Heart right ventricle (tissue), 16 donors: ENCODE results near the gene NCAN. TPM values are rescaled to one million over a fixed set of nuclear protein-coding genes. Genes with fewer than 3 reads are reported as not detected.

Source experiments
- ATAC-seq, 8 donors: fragments of 200-7000 bp; cut with Tn5 transposase; one replicate each; pipeline ENCODE4 v1.9.1; 2020; ENCODE audit warnings: mild to moderate bottlenecking in 8 of 8, moderate library complexity in 8 of 8, moderate number of reproducible peaks in 1 of 8
- DNase-seq, 2 donors: peaks; one replicate each; pipeline ENCODE4 v3.0.0-alpha.2; 2020
- H3K27ac ChIP-seq, 10 donors: fragments of 200-600 bp; sonication (generic) in 2 of 10; one replicate each; pipeline versions ENCODE4 v1.5.0 to v1.8.0; 2020 to 2022; ENCODE audit warnings: mild to moderate bottlenecking in 3 of 10
- H3K27me3 ChIP-seq, 7 donors: fragments of 200-600 bp; one replicate each; pipeline ENCODE4 v1.8.0; 2021 to 2022; ENCODE audit warnings: mild to moderate bottlenecking in 2 of 7
- H3K36me3 ChIP-seq, 9 donors: fragments of 200-600 bp; sonication (generic) in 1 of 9; one replicate each; pipeline versions ENCODE4 v1.5.0 to v1.8.0; 2020 to 2022; ENCODE audit warnings: mild to moderate bottlenecking in 2 of 9
- H3K4me1 ChIP-seq, 9 donors: fragments of 200-600 bp; sonication (generic) in 1 of 9; one replicate each; pipeline versions ENCODE4 v1.5.0 to v1.8.0; 2020 to 2022; ENCODE audit warnings: mild to moderate bottlenecking in 4 of 9
- H3K4me3 ChIP-seq, 10 donors: fragments of 200-600 bp; sonication (generic) in 2 of 10; one replicate each; pipeline versions ENCODE4 v1.5.0 to v1.8.0; 2020 to 2022; ENCODE audit warnings: mild to moderate bottlenecking in 7 of 10, moderate library complexity in 2 of 10
- H3K9me3 ChIP-seq, 11 donors: fragments of 200-600 bp in 10 of 11; sonication (generic) in 2 of 11; one replicate each; pipeline versions ENCODE4 v1.5.0 to v1.8.0; 2013 to 2022; ENCODE audit warnings: mild to moderate bottlenecking in 2 of 11, control low read depth in 1 of 11, moderate library complexity in 1 of 11
- WGBS, 2 donors: extraction: QIAGEN DNeasy Blood & Tissue Kit; methylation state at CpG; one replicate each; pipeline ENCODE4 v1.1.7; 2013; ENCODE audit warnings: inconsistent platforms in 1 of 2; 5-methylcytosine and 5-hydroxymethylcytosine counted together
- intact Hi-C, 10 donors: fragments of 100-400 bp; cut with DNase I; formaldehyde crosslinking; loops; one replicate each; pipeline versions ENCODE4 v1.11.1 to v1.14.2; 2022
- polyA plus RNA-seq, 2 donors: library from polyadenylated mRNA; stranded (reverse); fragments of 200-250 nt; gene quantifications; one replicate each; pipeline ENCODE4 v1.2.3, GENCODE V29; 2013
- total RNA-seq, 10 donors: library from RNA; stranded (reverse); fragmentation: NEBNext Ultra II Directional in 3 of 10; extraction: Animal tissue kit (Norgen Biotek cat#: 25700) in 3 of 10; gene quantifications; one replicate each; pipeline versions ENCODE4 v1.2.1 to v1.2.4, GENCODE V29; 2021 to 2023
- TF ChIP-seq, protein P1 (sequence below), 9 donors: fragments of 200-600 bp; sonication (generic) in 2 of 9; IDR thresholded peaks; one replicate each; pipeline versions ENCODE4 v1.5.0 to v1.8.0; 2021 to 2022; ENCODE audit warnings: antibody characterized with exemption in 9 of 9, mild to moderate bottlenecking in 5 of 9, moderate library complexity in 1 of 9
- donor health status: Arrhythmogenic right ventricular cardiomyopathy.
- donor health status: ischemic (EF 13 %, LVEDD 7.1; RV severe dilation, severe dysfunction).
- donor health status: healthy with polysubstance abuse.
- donor health status: DM: no; HTN: yes; CAD: no.
- donor health status: DM: no; HTN: no; CAD: no.
- donor health status: ischemic (EF 25% LVEDD 6.9; RV normal size, moderate dysfunction).
- donor health status: ischemic (EF 25% LVEDD 5.7; RV mildly dilated, moderate dysfunction).
- donor health status: healthy.
- donor health status: DM: yes; HTN: yes; CAD: no.
- donor health status: Ischemic cardiomyopathy.
- donor health status: ischemic (EF 35%, LVEDD 5.7; RV mildly dilated, moderate dysfunction).
- donor health status: nonischemic (EF 11% LVEDD 7.7; RV severe dilation, severe dysfunction).
- donor health status: DM: yes; HTN: yes; CAD: no.
- donor health status: PGD.
- donor health status: ischemic (EF 29% LVEDD 5.4; RV normal size, mild dysfunction).
- donor health status: nonischemic (EF 23%, LVEDD 6.1; RV moderate dilation, normal function).

The NCAN gene
- total and polyA plus RNA-seq, 12 donors: not detected

DNA sequence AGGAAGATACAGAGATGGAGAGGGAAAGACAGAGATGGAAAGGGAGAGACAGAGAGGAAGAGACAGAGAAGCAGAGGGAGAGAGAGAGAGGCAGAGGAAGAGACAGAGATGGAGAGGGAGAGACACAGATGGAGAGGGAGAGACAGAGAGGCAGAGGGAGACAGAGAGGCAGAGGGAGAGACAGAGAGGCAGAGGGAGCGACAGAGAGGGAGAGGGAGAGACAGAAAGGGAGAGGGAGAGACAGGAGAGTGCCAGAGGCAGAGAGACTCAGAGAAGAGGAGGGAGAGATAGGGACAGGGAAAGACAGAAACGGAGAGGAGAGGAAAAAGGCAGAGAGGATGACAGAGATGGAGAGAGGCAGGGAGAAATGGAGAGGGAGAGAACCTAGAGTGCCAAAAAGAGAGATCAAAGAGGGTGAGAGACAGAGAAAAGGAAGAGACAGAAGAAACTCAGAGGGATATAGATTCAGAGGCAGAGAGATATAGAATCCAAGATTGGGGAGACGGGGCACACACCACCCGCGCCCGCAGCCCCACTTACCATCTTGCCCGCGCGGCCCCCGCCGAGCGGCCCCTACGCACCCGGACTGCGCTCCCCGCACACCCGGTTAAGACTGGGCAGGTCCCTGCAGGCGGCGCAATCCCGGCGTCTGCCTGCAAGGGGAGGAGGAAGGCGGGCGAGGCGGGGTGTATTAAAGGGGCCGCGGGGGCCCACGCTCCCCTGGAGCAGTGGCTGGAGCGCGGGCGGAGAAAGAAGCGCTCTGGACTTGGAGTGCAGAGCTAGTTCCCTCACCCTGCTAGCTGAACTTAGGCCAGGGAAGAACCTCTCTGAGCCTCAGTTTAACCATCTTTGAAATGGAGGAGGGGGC lies 50.7 kb downstream of the NCAN start:
- ATAC-seq: no peak
- intact Hi-C loops: no loop called here
- Histone ChIP-seq H3K36me3 (no peaks in the 10 kb centered on the region), H3K4me1 (peaks cover 0 to 9% (median 5%) of the 10 kb centered on the region in 9 donors), H3K27me3 (peaks cover 4 to 68% (median 62%) of the 10 kb centered on the region in 7 donors), H3K4me3 (no peak overlapping the region), H3K9me3 (peaks cover 0 to 7% (median 0%) of the 10 kb centered on the region in 11 donors), H3K27ac (no peak overlapping the region)
- no peak for DNase-seq
- 5 to 6% methylated on average over 31 of the region's 31 CpGs for WGBS, 2 donors
- TF ChIP-seq, protein P1, sequence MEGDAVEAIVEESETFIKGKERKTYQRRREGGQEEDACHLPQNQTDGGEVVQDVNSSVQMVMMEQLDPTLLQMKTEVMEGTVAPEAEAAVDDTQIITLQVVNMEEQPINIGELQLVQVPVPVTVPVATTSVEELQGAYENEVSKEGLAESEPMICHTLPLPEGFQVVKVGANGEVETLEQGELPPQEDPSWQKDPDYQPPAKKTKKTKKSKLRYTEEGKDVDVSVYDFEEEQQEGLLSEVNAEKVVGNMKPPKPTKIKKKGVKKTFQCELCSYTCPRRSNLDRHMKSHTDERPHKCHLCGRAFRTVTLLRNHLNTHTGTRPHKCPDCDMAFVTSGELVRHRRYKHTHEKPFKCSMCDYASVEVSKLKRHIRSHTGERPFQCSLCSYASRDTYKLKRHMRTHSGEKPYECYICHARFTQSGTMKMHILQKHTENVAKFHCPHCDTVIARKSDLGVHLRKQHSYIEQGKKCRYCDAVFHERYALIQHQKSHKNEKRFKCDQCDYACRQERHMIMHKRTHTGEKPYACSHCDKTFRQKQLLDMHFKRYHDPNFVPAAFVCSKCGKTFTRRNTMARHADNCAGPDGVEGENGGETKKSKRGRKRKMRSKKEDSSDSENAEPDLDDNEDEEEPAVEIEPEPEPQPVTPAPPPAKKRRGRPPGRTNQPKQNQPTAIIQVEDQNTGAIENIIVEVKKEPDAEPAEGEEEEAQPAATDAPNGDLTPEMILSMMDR (IDR thresholded peaks at IDR 0.05): no peak

DNA sequence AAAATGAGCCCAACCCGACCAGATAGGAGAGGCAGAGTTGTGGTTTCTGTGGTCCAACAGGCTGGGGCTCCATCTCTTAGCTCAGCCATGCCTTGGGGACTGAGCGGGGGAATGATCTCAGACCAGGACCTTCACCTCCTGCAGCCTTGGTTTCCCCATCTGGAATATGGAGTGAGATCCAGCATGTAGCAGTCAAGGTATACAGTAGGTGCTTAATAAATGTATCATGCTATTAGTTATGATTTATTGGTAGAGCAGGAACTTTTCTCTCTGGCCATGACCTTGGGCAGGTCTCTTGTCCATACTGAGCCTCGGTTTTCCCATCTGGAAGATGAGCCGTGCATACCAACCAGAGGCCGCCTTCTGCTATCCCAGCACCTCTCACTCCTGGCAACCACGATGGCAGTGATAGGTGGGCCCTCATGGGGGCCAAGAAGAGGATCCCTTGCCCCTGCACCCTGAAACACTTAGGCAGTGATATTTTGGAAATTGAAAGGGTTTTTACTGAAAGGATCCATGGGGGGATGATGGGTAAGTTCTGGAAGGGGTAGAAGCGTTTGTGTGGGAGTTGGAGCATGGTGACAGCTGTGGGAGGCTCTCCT lies 52.2 kb downstream of the NCAN start:
- Histone ChIP-seq H3K27ac (no peak overlapping the region), H3K27me3 (peaks cover 4 to 52% (median 48%) of the 10 kb centered on the region in 7 donors), H3K36me3 (no peaks in the 10 kb centered on the region), H3K9me3 (peaks cover 0 to 7% (median 0%) of the 10 kb centered on the region in 11 donors), H3K4me1 (peaks cover 0 to 9% (median 5%) of the 10 kb centered on the region in 9 donors), H3K4me3 (no peak overlapping the region)
- no peak for ATAC-seq
- TF ChIP-seq, protein P1 (IDR thresholded peaks at IDR 0.05): no peak
- DNase-seq: no peak
- WGBS, 2 donors: 86 to 88% methylated on average over 7 of the region's 7 CpGs
- intact Hi-C loops: no loop called here

DNA sequence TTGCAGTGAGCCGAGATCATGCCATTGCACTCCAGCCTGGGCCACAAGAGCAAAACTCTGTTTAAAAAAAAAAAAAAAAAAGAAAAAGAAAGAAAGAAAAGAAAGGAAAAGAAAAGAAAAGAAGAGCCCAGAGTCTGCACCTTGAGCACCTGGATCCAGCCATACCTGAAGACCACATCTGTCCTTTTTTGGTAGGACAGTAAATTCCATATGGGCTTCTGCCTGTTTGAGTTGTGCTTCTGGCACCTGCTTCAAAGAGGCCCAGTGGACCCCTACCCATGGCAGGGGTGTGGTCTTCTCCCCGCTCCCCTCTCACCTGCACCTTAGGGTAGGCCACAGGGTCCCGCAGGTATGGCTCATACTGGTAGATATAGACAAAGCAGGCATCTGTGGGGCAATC lies 55.5 kb downstream of the NCAN start:
- DNase-seq (no peak), ATAC-seq (no peak)
- 92 to 97% methylated on average over 3 of the region's 3 CpGs for WGBS, 2 donors
- TF ChIP-seq, protein P1 (IDR thresholded peaks at IDR 0.05): no peak
- intact Hi-C loops: no loop called here
- H3K4me3 ChIP-seq: no peak overlapping the region
- H3K4me1 ChIP-seq: no peaks in the 10 kb centered on the region
- no peaks in the 10 kb centered on the region for H3K36me3 ChIP-seq
- H3K27ac ChIP-seq: no peak overlapping the region
- H3K27me3 ChIP-seq: peaks cover 4 to 20% (median 19%) of the 10 kb centered on the region in 7 donors
- no peaks in the 10 kb centered on the region for H3K9me3 ChIP-seq

DNA sequence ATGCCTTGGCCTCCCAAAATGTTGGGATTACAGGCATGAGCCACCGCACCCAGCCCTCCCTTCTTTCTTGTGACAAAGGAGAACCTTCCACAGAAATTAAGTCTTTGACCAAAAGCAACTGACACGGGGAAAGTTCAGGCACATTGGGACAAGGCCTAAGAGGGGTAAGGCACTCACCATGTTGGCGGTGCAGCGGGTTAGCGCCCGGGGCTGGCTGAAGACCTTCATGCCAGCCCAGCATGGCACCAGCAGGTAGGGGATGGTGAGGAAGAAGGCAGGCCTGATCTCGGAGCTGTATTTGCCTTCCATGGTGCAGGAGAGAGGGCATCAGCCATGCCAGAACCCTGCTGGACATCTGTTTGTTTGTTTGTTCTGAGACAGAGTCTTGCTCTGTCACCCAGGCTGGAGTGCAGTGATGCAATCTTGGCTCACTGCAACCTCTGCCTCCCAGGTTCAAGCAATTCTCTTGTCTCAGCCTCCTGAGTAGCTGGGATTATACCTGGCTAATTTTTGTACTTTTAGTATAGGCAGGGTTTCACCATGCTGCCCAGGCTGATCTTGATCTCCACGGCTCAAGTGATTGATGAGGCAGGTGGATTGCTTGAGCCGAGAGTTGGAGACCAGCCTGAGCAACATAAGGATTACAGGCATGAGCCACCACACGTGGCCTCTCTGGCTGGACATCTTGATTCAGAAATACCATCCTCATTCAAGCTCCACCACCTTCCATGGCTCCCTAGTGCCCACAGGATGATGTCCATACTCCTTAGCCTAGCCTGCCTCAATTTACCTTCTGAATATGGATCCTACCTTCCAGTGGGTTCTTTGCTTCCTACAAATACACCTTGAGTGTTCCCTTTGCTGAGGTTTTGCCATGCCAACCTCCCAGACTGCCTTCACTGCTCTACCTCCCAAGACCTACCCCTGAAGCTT lies 57.0 kb downstream of the NCAN start:
- TF ChIP-seq, protein P1 (IDR thresholded peaks at IDR 0.05): no peak
- no peaks in the 10 kb centered on the region for H3K36me3 ChIP-seq
- DNase-seq (no peak), ATAC-seq (no peak)
- H3K27me3 ChIP-seq: peaks cover 0 to 17% (median 5%) of the 10 kb centered on the region in 7 donors
- intact Hi-C loops: no loop called here
- no peak overlapping the region for H3K4me3 ChIP-seq
- H3K27ac ChIP-seq: no peak overlapping the region
- 84 to 86% methylated on average over 10 of the region's 10 CpGs for WGBS, 2 donors
- H3K4me1 ChIP-seq: peaks cover 0 to 8% (median 6%) of the 10 kb centered on the region in 9 donors
- H3K9me3 ChIP-seq: no peaks in the 10 kb centered on the region
